GM23338 (cell line): ENCODE results near the gene LEMD2. TPM values are rescaled to one million over a fixed set of nuclear protein-coding genes. Genes with fewer than 3 reads are reported as not detected.
A peak's percentile ranks its signal among the peaks of the same experiment; 100 is the strongest.

Experiments
- ATAC-seq: fragments of 200-7000 bp; cut with Tn5 transposase; 3 replicates; pipeline ENCODE4 v1.9.1; 2020
- DNase-seq: peaks from one replicate; pipeline ENCODE4 v3.0.0-alpha.2; 2015; ENCODE audit warnings: low spot score
- H2AFZ ChIP-seq: fragments of 200-600 bp; sonication (generic); 2 replicates; pipeline ENCODE4 v1.8.0; 2016; ENCODE audit warnings: antibody characterized with exemption, mild to moderate bottlenecking, moderate library complexity
- H3F3A ChIP-seq: fragments of 200-600 bp; sonication (generic); replicated peaks from 2 replicates; pipeline ENCODE4 v1.8.0; 2017; ENCODE audit warnings: antibody characterized with exemption, mixed run types, low read depth
- H3K27ac ChIP-seq: fragments of 200-600 bp; sonication (generic); 2 replicates; pipeline ENCODE4 v1.6.1; 2016; ENCODE audit warnings: low read depth
- H3K27me3 ChIP-seq: fragments of 200-600 bp; sonication (generic); 2 replicates; pipeline ENCODE4 v1.8.0; 2016; ENCODE audit warnings: mild to moderate bottlenecking, mixed run types, moderate library complexity; ENCODE audit not compliant: insufficient read depth
- H3K36me3 ChIP-seq: fragments of 200-600 bp; sonication (generic); 2 replicates; pipeline ENCODE4 v1.8.0; 2016; ENCODE audit warnings: mild to moderate bottlenecking; ENCODE audit not compliant: insufficient read depth
- H3K4me1 ChIP-seq: fragments of 200-600 bp; sonication (generic); 2 replicates; pipeline ENCODE4 v1.8.0; 2016; ENCODE audit warnings: mild to moderate bottlenecking, moderate library complexity; ENCODE audit not compliant: insufficient read depth
- H3K4me2 ChIP-seq: fragments of 200-600 bp; sonication (generic); 2 replicates; pipeline ENCODE4 v1.7.1; 2017; ENCODE audit warnings: mixed run types
- H3K4me3 ChIP-seq: fragments of 200-600 bp; sonication (generic); 2 replicates; pipeline ENCODE4 v1.6.1; 2016; ENCODE audit warnings: mixed run types
- H3K79me2 ChIP-seq: fragments of 200-600 bp; sonication (generic); replicated peaks from 2 replicates; pipeline ENCODE4 v1.8.0; 2017; ENCODE audit warnings: mild to moderate bottlenecking; ENCODE audit not compliant: insufficient read depth
- H3K9me2 ChIP-seq: fragments of 200-600 bp; sonication (generic); 2 replicates; pipeline ENCODE4 v1.8.0; 2017; ENCODE audit not compliant: insufficient read depth
- H4K20me1 ChIP-seq: fragments of 200-600 bp; sonication (generic); replicated peaks from 2 replicates; pipeline ENCODE4 v1.8.0; 2017; ENCODE audit warnings: mild to moderate bottlenecking; ENCODE audit not compliant: insufficient read depth
- H3K27ac Mint-ChIP-seq: 2 replicates; pipeline ENCODE4 v1.8.0; 2020; ENCODE audit warnings: inconsistent platforms, mild to moderate bottlenecking, moderate library complexity, mixed read lengths
- H3K27me3 Mint-ChIP-seq: 3 replicates; pipeline ENCODE4 v1.8.0; 2022; ENCODE audit warnings: low read depth, mild to moderate bottlenecking, moderate library complexity, mixed read lengths, inconsistent platforms; ENCODE audit not compliant: insufficient read depth, poor library complexity
- H3K36me3 Mint-ChIP-seq: 3 replicates; pipeline ENCODE4 v1.8.0; 2021; ENCODE audit warnings: low read depth, mild to moderate bottlenecking, inconsistent platforms, moderate library complexity, mixed read lengths
- H3K4me1 Mint-ChIP-seq: 3 replicates; pipeline ENCODE4 v1.8.0; 2020; ENCODE audit warnings: mild to moderate bottlenecking, inconsistent platforms, mixed read lengths
- H3K4me3 Mint-ChIP-seq: 3 replicates; pipeline ENCODE4 v1.8.0; 2021; ENCODE audit warnings: moderate library complexity, mild to moderate bottlenecking, inconsistent platforms, mixed read lengths
- H3K9me3 Mint-ChIP-seq: 3 replicates; pipeline ENCODE4 v1.8.0; 2020; ENCODE audit warnings: moderate library complexity, mild to moderate bottlenecking, inconsistent platforms, mixed read lengths
- CREB1 ChIP-seq: fragments of 250-450 bp; sonication (Bioruptor Pico); IDR thresholded peaks from 2 replicates; pipeline ENCODE4 v1.5.0; 2020; ENCODE audit warnings: low read depth, mild to moderate bottlenecking, moderate library complexity
- CTCF ChIP-seq, 2 experiments: fragments of 200-600 bp in 1 of 2; sonication (generic) in 1 of 2; conservative IDR thresholded peaks; 2 replicates each; pipeline versions ENCODE4 v1.5.1 to v1.6.1; 2016 to 2017; ENCODE audit warnings: antibody characterized with exemption in 2 of 2, low read depth in 2 of 2, mild to moderate bottlenecking in 2 of 2, moderate library complexity in 1 of 2
- ETS1 ChIP-seq: IDR thresholded peaks from 2 replicates; pipeline ENCODE4 v1.6.1; 2016; ENCODE audit warnings: antibody characterized with exemption
- EZH2 ChIP-seq: fragments of 200-600 bp; sonication (generic); IDR thresholded peaks from one replicate; pipeline ENCODE4 v1.8.0; 2017; ENCODE audit warnings: antibody characterized with exemption, mild to moderate bottlenecking, low read depth; ENCODE audit not compliant: unreplicated experiment
- JUNB ChIP-seq: IDR thresholded peaks from one replicate; pipeline ENCODE4 v1.6.1; 2016; ENCODE audit warnings: antibody characterized with exemption; ENCODE audit not compliant: unreplicated experiment
- NANOG ChIP-seq: IDR thresholded peaks from 2 replicates; pipeline ENCODE4 v1.6.1; 2016; ENCODE audit warnings: antibody characterized with exemption, borderline replicate concordance
- POLR2AphosphoS5 ChIP-seq: IDR thresholded peaks from 2 replicates; pipeline ENCODE4 v1.6.1; 2016; ENCODE audit warnings: antibody characterized with exemption, low read depth
- ZNF114 ChIP-seq: fragments of 250-450 bp; sonication (Bioruptor Pico); IDR thresholded peaks from 2 replicates; pipeline ENCODE4 v1.5.0; 2020; ENCODE audit warnings: mild to moderate bottlenecking, moderate library complexity
- ZNF331 ChIP-seq: fragments of 250-450 bp; sonication (Bioruptor Pico); IDR thresholded peaks from 2 replicates; pipeline ENCODE4 v1.5.0; 2020; ENCODE audit warnings: low read depth, mild to moderate bottlenecking, moderate library complexity
- polyA plus RNA-seq: library from polyadenylated mRNA; unstranded; fragments of >200 nt; fragmentation: Nextera tagmentation; extraction: Ambion mirVana; gene quantifications from 2 replicates; pipeline ENCODE4 v1.2.1, GENCODE V29; 2016
- total RNA-seq: library from RNA; depleted of rRNA; stranded (reverse); fragments of >200 nt; shearing (Covaris generic); gene quantifications from 2 replicates; pipeline ENCODE4 v1.2.3, GENCODE V29; 2014

Gene LEMD2
- total and polyA plus RNA-seq, 2 experiments from 2014 or later = 28.6 to 64.7 TPM

- Mint-ChIP-seq H3K27me3 (peaks cover 17% of the 10 kb centered on the region), H3K36me3 (no peaks in the 10 kb centered on the region; the same call in 2 of the 3 replicates), H3K4me1 (peaks cover 69% of the 10 kb centered on the region), H3K4me3 (0 out of 3 replicates have a peak overlapping the region, but pooled peaks have one; percentile 6), H3K27ac (no peak overlapping the region), H3K9me3 (no peaks in the 10 kb centered on the region)
- Histone ChIP-seq H3K4me1 (peaks cover 56% of the 10 kb centered on the region), H3K79me2 (no peaks in the 10 kb centered on the region), H3K27ac (no peak overlapping the region), H3F3A (0 out of 2 replicates have a peak, but pooled peaks cover 8% of the 10 kb centered on the region), H2AFZ (peak overlapping the region; percentile 74), H3K27me3 (no peaks in the 10 kb centered on the region; the same call in 1 of the 2 replicates), H3K4me3 (no peak overlapping the region), H3K36me3 (no peaks in the 10 kb centered on the region), H3K4me2 (peak overlapping the region; percentile 66), H4K20me1 (no peaks in the 10 kb centered on the region), H3K9me2 (no peaks in the 10 kb centered on the region)
- ATAC-seq = peak; percentile 56
- peak; percentile 55 for DNase-seq
- TF ChIP-seq JUNB (no peak), CTCF (conservative IDR thresholded peaks at IDR 0.05; ENCODE audit: low read depth in 2 of 2) (0 out of 4 replicates have a peak, but pooled peaks of 1 of the 2 experiments have one; percentile 1)
Measured at GRCh38 chr6:33794910-33795623, 6.1 kb upstream of the LEMD2 start.

- H2AFZ ChIP-seq = no peak overlapping the region
- DNase-seq = no peak
- ATAC-seq = no peak
- Mint-ChIP-seq H3K4me3 (no peak overlapping the region), H3K36me3 (peaks cover 1% of the 10 kb centered on the region; the same call in 2 of the 3 replicates), H3K4me1 (peaks cover 70% of the 10 kb centered on the region), H3K27ac (no peak overlapping the region), H3K9me3 (no peaks in the 10 kb centered on the region), H3K27me3 (peaks cover 15% of the 10 kb centered on the region)
- H3K27ac ChIP-seq = no peak overlapping the region
- TF ChIP-seq CREB1 (no peak), ZNF114 (no peak), NANOG (no peak), ZNF331 (CRISPR knock-in tag) (no peak), EZH2 (no peak)
- H3K79me2 ChIP-seq = peaks cover 4% of the 10 kb centered on the region; the same call in 1 of the 2 replicates
- no peak overlapping the region for H3K4me3 ChIP-seq
- peaks cover 56% of the 10 kb centered on the region for H3K4me1 ChIP-seq
- H3K36me3 ChIP-seq = no peaks in the 10 kb centered on the region
- no peaks in the 10 kb centered on the region for H4K20me1 ChIP-seq
- H3F3A ChIP-seq = 0 out of 2 replicates have a peak, but pooled peaks cover 14% of the 10 kb centered on the region
- H3K9me2 ChIP-seq = peaks cover 4% of the 10 kb centered on the region; the same call in 1 of the 2 replicates
- no peaks in the 10 kb centered on the region; the same call in 1 of the 2 replicates for H3K27me3 ChIP-seq
- no peak overlapping the region for H3K4me2 ChIP-seq
Measured at GRCh38 chr6:33792981-33793380, 4.1 kb upstream of the LEMD2 start.

- H3K36me3 ChIP-seq = no peaks in the 10 kb centered on the region
- H3F3A ChIP-seq = peaks cover 21% of the 10 kb centered on the region; the same call in 1 of the 2 replicates
- peaks cover 60% of the 10 kb centered on the region for H3K4me1 ChIP-seq
- H3K9me2 ChIP-seq = peaks cover 4% of the 10 kb centered on the region; the same call in 1 of the 2 replicates
- H3K27ac ChIP-seq = no peak overlapping the region
- Mint-ChIP-seq H3K27me3 (peaks cover 10% of the 10 kb centered on the region), H3K27ac (peak overlapping the region; percentile 12; the same call in 1 of the 2 replicates), H3K4me1 (peaks cover 75% of the 10 kb centered on the region), H3K4me3 (no peak overlapping the region; the same call in 2 of the 3 replicates), H3K9me3 (no peaks in the 10 kb centered on the region), H3K36me3 (peaks cover 4% of the 10 kb centered on the region; the same call in 2 of the 3 replicates)
- no peak overlapping the region for H3K4me3 ChIP-seq
- no peaks in the 10 kb centered on the region for H4K20me1 ChIP-seq
- H3K27me3 ChIP-seq = no peaks in the 10 kb centered on the region; the same call in 1 of the 2 replicates
- H3K4me2 ChIP-seq = no peak overlapping the region
- ATAC-seq (no peak), DNase-seq (no peak)
- H3K79me2 ChIP-seq = peaks cover 18% of the 10 kb centered on the region
- no peak overlapping the region for H2AFZ ChIP-seq
- TF ChIP-seq CTCF (conservative IDR thresholded peaks at IDR 0.05; ENCODE audit: low read depth in 2 of 2) (no peak), NANOG (no peak), ETS1 (no peak), ZNF331 (CRISPR knock-in tag) (no peak), POLR2AphosphoS5 (no peak)
Measured at GRCh38 chr6:33791620-33792019, 2.7 kb upstream of the LEMD2 start.
